Loucy (cell line): Measurements from ENCODE around the gene AZGP1.

Experiments used
- H2AFZ ChIP-seq: fragments of 200-600 bp; sonication (generic); 2 replicates; pipeline ENCODE4 v1.6.0; 2016; ENCODE audit warnings: antibody characterized with exemption, mild to moderate bottlenecking, low read length, moderate library complexity
- H3F3A ChIP-seq: fragments of 200-600 bp; 2 replicates; pipeline ENCODE4 v1.6.0; 2016; ENCODE audit warnings: antibody characterized with exemption, low read depth, mild to moderate bottlenecking
- H3K27me3 ChIP-seq: fragments of 200-600 bp; sonication (generic); 2 replicates; pipeline ENCODE4 v1.6.1; 2014; ENCODE audit warnings: low read length, mild to moderate bottlenecking; ENCODE audit not compliant: insufficient read depth, poor library complexity, severe bottlenecking
- H3K36me3 ChIP-seq: fragments of 200-600 bp; sonication (generic); 2 replicates; pipeline ENCODE4 v1.6.1; 2016; ENCODE audit warnings: low read length; ENCODE audit not compliant: insufficient read depth
- H3K4me1 ChIP-seq: fragments of 200-600 bp; sonication (generic); 2 replicates; pipeline ENCODE4 v1.5.1; 2014; ENCODE audit warnings: low read length, mild to moderate bottlenecking; ENCODE audit not compliant: insufficient read depth, poor library complexity, severe bottlenecking
- H3K4me2 ChIP-seq: fragments of 200-600 bp; sonication (generic); 2 replicates; pipeline ENCODE4 v1.6.0; 2014; ENCODE audit warnings: antibody characterized with exemption, low read length, low read depth, mild to moderate bottlenecking; ENCODE audit not compliant: poor library complexity, severe bottlenecking
- H3K4me3 ChIP-seq: fragments of 200-600 bp; sonication (generic); 2 replicates; pipeline ENCODE4 v1.5.1; 2014; ENCODE audit warnings: low read length, mild to moderate bottlenecking, mixed read lengths; ENCODE audit not compliant: poor library complexity, severe bottlenecking
- H3K79me2 ChIP-seq: fragments of 200-600 bp; sonication (generic); 2 replicates; pipeline ENCODE4 v1.6.1; 2014; ENCODE audit warnings: low read length; ENCODE audit not compliant: insufficient read depth
- H3K9ac ChIP-seq: fragments of 200-600 bp; sonication (generic); 2 replicates; pipeline ENCODE4 v1.6.0; 2014; ENCODE audit warnings: mild to moderate bottlenecking, low read depth, low read length, moderate library complexity; ENCODE audit not compliant: poor library complexity, severe bottlenecking
- H3K9me2 ChIP-seq: fragments of 200-600 bp; sonication (generic); replicated peaks from 2 replicates; pipeline ENCODE4 v1.6.1; 2016; ENCODE audit warnings: low read depth, low read length, mixed read lengths
- H3K9me3 ChIP-seq: fragments of 200-600 bp; sonication (generic); 2 replicates; pipeline ENCODE4 v1.6.1; 2014; ENCODE audit warnings: mild to moderate bottlenecking, antibody characterized with exemption, low read length, low read depth; ENCODE audit not compliant: insufficient read depth
- H4K20me1 ChIP-seq: fragments of 200-600 bp; sonication (generic); 2 replicates; pipeline ENCODE4 v1.6.0; 2014; ENCODE audit warnings: antibody characterized with exemption, low read length, mild to moderate bottlenecking; ENCODE audit not compliant: insufficient read depth, poor library complexity, severe bottlenecking
- CTCF ChIP-seq: fragments of 200-600 bp; sonication (generic); conservative IDR thresholded peaks from 2 replicates; pipeline ENCODE4 v1.5.1; 2014; ENCODE audit warnings: mild to moderate bottlenecking, antibody characterized with exemption, low read length
- EZH2phosphoT487 ChIP-seq: fragments of 200-600 bp; IDR thresholded peaks from 2 replicates; pipeline ENCODE4 v1.6.1; 2018; ENCODE audit warnings: antibody characterized with exemption, mild to moderate bottlenecking, moderate library complexity, borderline replicate concordance

AZGP1 gene

DNA sequence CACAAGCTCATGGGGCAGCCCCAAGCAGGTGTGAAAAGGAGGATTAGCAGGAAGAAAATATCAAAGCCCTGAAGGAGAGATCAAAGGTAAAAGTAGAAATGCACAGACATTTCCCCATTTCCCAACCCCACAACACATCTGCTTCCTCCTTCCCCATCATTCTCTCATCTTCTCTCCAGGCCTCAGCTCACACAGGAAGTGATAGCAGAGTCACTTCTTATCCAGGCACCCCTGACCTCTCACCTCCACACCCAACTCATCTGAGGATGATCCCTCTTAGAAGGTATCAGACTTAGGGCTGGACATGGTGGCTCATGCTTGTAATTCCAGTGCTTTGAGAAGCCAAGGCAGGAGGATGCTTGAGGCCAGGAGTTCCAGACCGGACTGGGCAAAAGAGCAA lies 28.2 kb downstream of the AZGP1 start:
- H3K9me3 ChIP-seq: no peaks in the 10 kb centered on the region
- no peaks in the 10 kb centered on the region for H3K27me3 ChIP-seq
- H3K4me3 ChIP-seq: no peak overlapping the region
- H3F3A ChIP-seq: no peaks in the 10 kb centered on the region
- H4K20me1 ChIP-seq: no peaks in the 10 kb centered on the region
- H3K9me2 ChIP-seq: no peaks in the 10 kb centered on the region
- peaks cover 13% of the 10 kb centered on the region for H3K4me1 ChIP-seq
- TF ChIP-seq CTCF (no peak), EZH2phosphoT487 (no peak)
- H3K79me2 ChIP-seq: no peaks in the 10 kb centered on the region
- H3K4me2 ChIP-seq: no peak overlapping the region
- no peak overlapping the region for H3K9ac ChIP-seq
- no peak overlapping the region for H2AFZ ChIP-seq
- no peaks in the 10 kb centered on the region for H3K36me3 ChIP-seq

GRCh38 chr7:99944497-99945070 lies 31.2 kb downstream of the AZGP1 start:
- TF ChIP-seq CTCF (no peak), EZH2phosphoT487 (no peak)
- Histone ChIP-seq H3K9ac (no peak overlapping the region), H3K4me3 (peak overlapping the region; percentile 46), H3K9me2 (no peaks in the 10 kb centered on the region), H3K27me3 (peaks cover 9% of the 10 kb centered on the region), H3K9me3 (no peaks in the 10 kb centered on the region), H3K36me3 (no peaks in the 10 kb centered on the region), H2AFZ (peak overlapping the region; percentile 96; the same call in 1 of the 2 replicates), H4K20me1 (no peaks in the 10 kb centered on the region), H3K79me2 (no peaks in the 10 kb centered on the region), H3K4me2 (peak overlapping the region; percentile 64), H3K4me1 (peaks cover 13% of the 10 kb centered on the region), H3F3A (no peaks in the 10 kb centered on the region)

- Histone ChIP-seq H3K4me1 (peaks cover 13% of the 10 kb centered on the region), H3F3A (no peaks in the 10 kb centered on the region), H3K9ac (no peak overlapping the region), H3K9me2 (no peaks in the 10 kb centered on the region), H3K27me3 (peaks cover 12% of the 10 kb centered on the region), H3K4me3 (peak overlapping the region; percentile 46), H3K79me2 (no peaks in the 10 kb centered on the region), H2AFZ (peak overlapping the region; percentile 96), H3K4me2 (peak overlapping the region; percentile 64), H3K36me3 (no peaks in the 10 kb centered on the region), H3K9me3 (peaks cover 4% of the 10 kb centered on the region; the same call in 1 of the 2 replicates), H4K20me1 (no peaks in the 10 kb centered on the region)
- no peak for TF ChIP-seq CTCF
- TF ChIP-seq EZH2phosphoT487: no peak
Observed at GRCh38 chr7:99943641-99944496, 32.0 kb downstream of the AZGP1 start.
